NOMO-1 treated with dmso at 0.1 percent for 144 hours (cell line): ENCODE data around the gene USP17L12.
"Not testable (repeated sequence)": the region's sequence is repeated elsewhere in the genome, so short reads cannot be mapped to it uniquely, and the experiment has no call there.

Experiments
- DNase-seq: peaks from one replicate; lab custom pipeline; 2025; ENCODE audit not compliant: unreplicated experiment; lab: John Stamatoyannopoulos, UW

Gene USP17L12

DNA sequence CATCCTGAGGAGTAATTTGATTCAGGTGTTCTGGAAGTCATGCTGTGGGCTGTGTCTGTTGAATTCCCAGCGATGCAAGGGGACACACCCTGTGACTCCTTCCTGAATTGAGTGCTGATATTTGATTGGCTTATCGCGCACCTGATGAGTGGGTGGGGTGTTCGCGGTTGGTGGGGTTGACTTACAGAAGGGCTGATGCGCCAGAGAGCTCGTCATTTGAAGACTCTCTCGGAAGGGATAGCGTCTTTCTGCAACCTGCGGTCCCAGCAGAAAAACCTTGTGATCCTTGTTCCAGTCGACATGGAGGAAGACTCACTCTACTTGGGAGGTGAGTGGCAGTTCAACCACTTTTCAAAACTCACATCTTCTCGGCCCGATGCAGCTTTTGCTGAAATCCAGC is at the start of gene USP17L12:
USP17L12 (plus strand) TSS at position 301 of the 400 bp plus-strand sequence; CDS start at position 301, 0 bp downstream.
- not testable (repeated sequence) for DNase-seq

- DNase-seq, result not testable (repeated sequence)
Observed at GRCh38 chr4:9210357-9210756, 9.6 kb upstream of the USP17L12 start, which contains the start of gene USP17L10. USP17L10 (plus strand) TSS chr4:9210657; CDS start chr4:9210657, 0 bp downstream.

GRCh38 chr4:9214701-9215100 is 5.3 kb upstream of the USP17L12 start:
- DNase-seq, result not testable (repeated sequence)

DNA sequence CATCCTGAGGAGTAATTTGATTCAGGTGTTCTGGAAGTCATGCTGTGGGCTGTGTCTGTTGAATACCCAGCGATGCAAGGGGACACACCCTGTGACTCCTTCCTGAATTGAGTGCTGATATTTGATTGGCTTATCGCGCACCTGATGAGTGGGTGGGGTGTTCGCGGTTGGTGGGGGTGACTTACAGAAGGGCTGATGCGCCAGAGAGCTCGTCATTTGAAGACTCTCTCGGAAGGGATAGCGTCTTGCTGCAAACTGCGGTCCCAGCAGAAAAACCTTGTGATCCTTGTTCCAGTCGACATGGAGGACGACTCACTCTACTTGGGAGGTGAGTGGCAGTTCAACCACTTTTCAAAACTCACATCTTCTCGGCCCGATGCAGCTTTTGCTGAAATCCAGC is 4.8 kb upstream of the USP17L12 start, which contains the start of gene USP17L11:
USP17L11 (plus strand) TSS at position 301 of the 400 bp plus-strand sequence; CDS start at position 301, 0 bp downstream.
- not testable (repeated sequence) for DNase-seq

- DNase-seq, result not testable (repeated sequence)
Observed at GRCh38 chr4:9224596-9224995, 4.6 kb downstream of the USP17L12 start, which contains the start of gene USP17L13. USP17L13 (plus strand) TSS chr4:9224896; CDS start chr4:9224896, 0 bp downstream.

- not testable (repeated sequence) for DNase-seq
Observed at GRCh38 chr4:9230249-9230648, 10.3 kb downstream of the USP17L12 start.

DNA sequence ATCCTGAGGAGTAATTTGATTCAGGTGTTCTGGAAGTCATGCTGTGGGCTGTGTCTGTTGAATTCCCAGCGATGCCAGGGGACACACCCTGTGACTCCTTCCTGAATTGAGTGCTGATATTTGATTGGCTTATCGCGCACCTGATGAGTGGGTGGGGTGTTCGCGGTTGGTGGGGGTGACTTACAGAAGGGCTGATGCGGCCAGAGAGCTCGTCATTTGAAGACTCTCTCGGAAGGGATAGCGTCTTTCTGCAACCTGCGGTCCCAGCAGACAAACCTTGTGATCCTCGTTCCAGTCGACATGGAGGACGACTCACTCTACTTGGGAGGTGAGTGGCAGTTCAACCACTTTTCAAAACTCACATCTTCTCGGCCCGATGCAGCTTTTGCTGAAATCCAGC is 14.1 kb downstream of the USP17L12 start, which contains the start of gene USP17L15:
USP17L15 (plus strand) TSS at position 301 of the 400 bp plus-strand sequence; CDS start at position 301, 0 bp downstream.
- not testable (repeated sequence) for DNase-seq

DNA sequence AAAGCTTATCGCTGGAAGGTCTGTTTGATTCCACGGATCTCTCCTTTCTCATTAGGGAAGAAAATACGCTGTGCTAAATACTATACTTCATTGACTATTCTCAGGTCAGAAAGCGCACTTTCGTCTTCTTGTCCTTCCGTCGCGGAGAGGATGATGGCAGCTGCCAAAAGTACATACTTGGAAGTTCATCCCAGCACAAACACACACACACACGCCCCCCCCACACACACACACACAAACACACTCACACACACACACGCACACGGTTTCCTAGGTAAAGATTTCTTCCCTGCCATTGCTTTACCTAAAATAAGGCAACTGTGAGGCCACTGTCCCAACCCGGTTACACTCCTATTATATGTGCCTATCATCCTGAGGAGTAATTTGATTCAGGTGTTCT is 18.5 kb downstream of the USP17L12 start:
- DNase-seq, result not testable (repeated sequence)

GRCh38 chr4:9243579-9243978 is 23.6 kb downstream of the USP17L12 start, which contains the start of gene USP17L17:
USP17L17 (plus strand) TSS chr4:9243879; CDS start chr4:9243879, 0 bp downstream.
- not testable (repeated sequence) for DNase-seq

DNA sequence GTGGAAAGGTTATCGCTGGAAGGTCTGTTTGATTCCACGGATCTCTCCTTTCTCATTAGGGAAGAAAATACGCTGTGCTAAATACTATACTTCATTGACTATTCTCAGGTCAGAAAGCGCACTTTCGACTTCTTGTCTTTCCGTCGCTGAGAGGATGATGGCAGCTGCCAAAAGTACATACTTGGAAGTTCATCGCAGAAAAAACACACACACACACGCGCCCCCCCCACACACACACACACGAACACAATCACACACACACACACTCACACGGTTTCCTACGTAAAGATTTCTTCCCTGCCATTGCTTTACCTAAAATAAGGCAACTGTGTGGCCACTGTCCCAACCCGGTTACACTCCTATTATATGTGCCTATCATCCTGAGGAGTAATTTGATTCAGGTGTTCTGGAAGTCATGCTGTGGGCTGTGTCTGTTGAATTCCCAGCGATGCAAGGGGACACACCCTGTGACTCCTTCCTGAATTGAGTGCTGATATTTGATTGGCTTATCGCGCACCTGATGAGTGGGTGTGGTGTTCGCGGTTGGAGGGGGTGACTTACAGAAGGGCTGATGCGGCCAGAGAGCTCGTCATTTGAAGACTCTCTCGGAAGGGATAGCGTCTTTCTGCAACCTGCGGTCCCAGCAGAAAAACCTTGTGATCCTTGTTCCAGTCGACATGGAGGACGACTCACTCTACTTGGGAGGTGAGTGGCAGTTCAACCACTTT is 28.2 kb downstream of the USP17L12 start, which contains the start of gene USP17L18:
USP17L18 (plus strand) TSS at position 678 of the 728 bp plus-strand sequence; CDS start at position 678, 0 bp downstream.
- DNase-seq, result not testable (repeated sequence)

- not testable (repeated sequence) for DNase-seq
Observed at GRCh38 chr4:9253078-9253477, 33.1 kb downstream of the USP17L12 start, which contains the start of gene USP17L19. USP17L19 (plus strand) TSS chr4:9253378; CDS start chr4:9253378, 0 bp downstream.

DNA sequence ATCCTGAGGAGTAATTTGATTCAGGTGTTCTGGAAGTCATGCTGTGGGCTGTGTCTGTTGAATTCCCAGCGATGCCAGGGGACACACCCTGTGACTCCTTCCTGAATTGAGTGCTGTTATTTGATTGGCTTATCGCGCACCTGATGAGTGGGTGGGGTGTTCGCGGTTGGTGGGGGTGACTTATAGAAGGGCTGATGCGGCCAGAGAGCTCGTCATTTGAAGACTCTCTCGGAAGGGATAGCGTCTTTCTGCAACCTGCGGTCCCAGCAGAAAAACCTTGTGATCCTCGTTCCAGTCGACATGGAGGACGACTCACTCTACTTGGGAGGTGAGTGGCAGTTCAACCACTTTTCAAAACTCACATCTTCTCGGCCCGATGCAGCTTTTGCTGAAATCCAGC is 37.9 kb downstream of the USP17L12 start, which contains the start of gene USP17L20:
USP17L20 (plus strand) TSS at position 301 of the 400 bp plus-strand sequence; CDS start at position 301, 0 bp downstream.
- not testable (repeated sequence) for DNase-seq

GRCh38 chr4:9262572-9262971 is 42.6 kb downstream of the USP17L12 start, which contains the start of gene USP17L21:
USP17L21 (plus strand) TSS chr4:9262872; CDS start chr4:9262872, 0 bp downstream.
- DNase-seq, result not testable (repeated sequence)

DNA sequence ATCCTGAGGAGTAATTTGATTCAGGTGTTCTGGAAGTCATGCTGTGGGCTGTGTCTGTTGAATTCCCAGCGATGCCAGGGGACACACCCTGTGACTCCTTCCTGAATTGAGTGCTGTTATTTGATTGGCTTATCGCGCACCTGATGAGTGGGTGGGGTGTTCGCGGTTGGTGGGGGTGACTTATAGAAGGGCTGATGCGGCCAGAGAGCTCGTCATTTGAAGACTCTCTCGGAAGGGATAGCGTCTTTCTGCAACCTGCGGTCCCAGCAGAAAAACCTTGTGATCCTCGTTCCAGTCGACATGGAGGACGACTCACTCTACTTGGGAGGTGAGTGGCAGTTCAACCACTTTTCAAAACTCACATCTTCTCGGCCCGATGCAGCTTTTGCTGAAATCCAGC is 47.4 kb downstream of the USP17L12 start, which contains the start of gene USP17L22:
USP17L22 (plus strand) TSS at position 301 of the 400 bp plus-strand sequence; CDS start at position 301, 0 bp downstream.
- DNase-seq, result not testable (repeated sequence)
